ENCODE results near the gene C1orf226.

- TF ChIP-seq CTCF (IDR thresholded peaks at IDR 0.05) = no peak
- TF ChIP-seq POLR2A (IDR thresholded peaks at IDR 0.05) = no peak
Observed at GRCh38 chr1:162367073-162367472, 14.5 kb upstream of the C1orf226 start.

Data from breast epithelium (tissue), 3 donors.